ENCODE data around the gene ZNF165.

- TF ChIP-seq EZH2phosphoT487 (IDR thresholded peaks at IDR 0.05; ENCODE audit: borderline replicate concordance, low read depth, low read length), result no peak
- TF ChIP-seq CTCF (conservative IDR thresholded peaks at IDR 0.05; ENCODE audit: low read length), result no peak
Observed at GRCh38 chr6:28107506-28107905, 27.1 kb downstream of the ZNF165 start.

Data from OCI-LY7 (cell line).